PC-9 (cell line): ENCODE results near the gene MTHFSD. TPM values are rescaled to one million over a fixed set of nuclear protein-coding genes. Genes with fewer than 3 reads are reported as not detected.

ENCODE experiments used
- BruUV-seq: library from RNA; stranded (reverse); fragments of 400-500 nt; replicated peaks from 2 replicates; lab custom pipeline; 2021; lab: Mats Ljungman, UMichigan
- CTCF ChIA-PET: fragments of 300-600 bp; sonication (Branson Sonifier 250); formaldehyde crosslinking; loops from one replicate; lab custom pipeline; 2022; ENCODE audit warnings: antibody characterized with exemption; lab: Charles Lee
- POLR2A ChIA-PET: fragments of 300-600 bp; sonication (Branson Sonifier 250); formaldehyde crosslinking; loops from one replicate; lab custom pipeline; 2022; ENCODE audit warnings: antibody characterized with exemption; ENCODE audit not compliant: unreplicated experiment; lab: Charles Lee
- DNase-seq, 2 experiments: peaks; one replicate each; pipeline versions ENCODE4 v3.0.0 to v3.0.0-alpha.2; 2015 to 2022; ENCODE audit warnings: mixed read lengths in 1 of 2
- H2AFZ ChIP-seq: fragments of 200-600 bp; sonication (generic); 2 replicates; pipeline ENCODE4 v1.8.1; 2017; ENCODE audit warnings: antibody characterized with exemption
- H3F3A ChIP-seq: fragments of 200-600 bp; sonication (generic); 2 replicates; pipeline ENCODE4 v1.8.1; 2017; ENCODE audit warnings: antibody characterized with exemption, mild to moderate bottlenecking, low read depth; ENCODE audit not compliant: insufficient read depth
- H3K27ac ChIP-seq: fragments of 200-600 bp; sonication (generic); 2 replicates; pipeline ENCODE4 v1.6.1; 2016; ENCODE audit warnings: mixed run types
- H3K27me3 ChIP-seq: fragments of 200-600 bp; sonication (generic); 2 replicates; pipeline ENCODE4 v1.6.1; 2016; ENCODE audit warnings: low read depth, mixed run types; ENCODE audit not compliant: insufficient read depth
- H3K36me3 ChIP-seq: fragments of 200-600 bp; sonication (generic); 2 replicates; pipeline ENCODE4 v1.6.1; 2016; ENCODE audit warnings: low read depth, mixed run types
- H3K4me1 ChIP-seq: fragments of 200-600 bp; sonication (generic); replicated peaks from 2 replicates; pipeline ENCODE4 v1.6.1; 2016; ENCODE audit warnings: mixed run types; ENCODE audit not compliant: insufficient read depth
- H3K4me2 ChIP-seq: fragments of 200-600 bp; sonication (generic); 2 replicates; pipeline ENCODE4 v1.6.1; 2017; ENCODE audit warnings: mixed run types
- H3K4me3 ChIP-seq: fragments of 200-600 bp; sonication (generic); 2 replicates; pipeline ENCODE4 v1.6.1; 2016; ENCODE audit warnings: mixed run types
- H3K79me2 ChIP-seq: fragments of 200-600 bp; sonication (generic); 2 replicates; pipeline ENCODE4 v1.6.1; 2017; ENCODE audit warnings: low read depth, mixed run types
- H3K9me2 ChIP-seq: fragments of 200-600 bp; sonication (generic); 2 replicates; pipeline ENCODE4 v1.8.1; 2017; ENCODE audit warnings: mild to moderate bottlenecking; ENCODE audit not compliant: insufficient read depth
- H3K9me3 ChIP-seq: fragments of 200-600 bp; sonication (generic); 2 replicates; pipeline ENCODE4 v1.8.1; 2016; ENCODE audit warnings: low read depth; ENCODE audit not compliant: insufficient read depth
- H4K20me1 ChIP-seq: fragments of 200-600 bp; sonication (generic); 2 replicates; pipeline ENCODE4 v1.8.1; 2017; ENCODE audit not compliant: insufficient read depth
- CTCF ChIP-seq: fragments of 200-600 bp; sonication (generic); conservative IDR thresholded peaks from 2 replicates; pipeline ENCODE4 v1.6.1; 2017; ENCODE audit warnings: mixed run types, antibody characterized with exemption, mild to moderate bottlenecking, moderate library complexity
- EZH2 ChIP-seq: fragments of 200-600 bp; sonication (generic); IDR thresholded peaks from 2 replicates; pipeline ENCODE4 v1.8.0; 2017; ENCODE audit warnings: antibody characterized with exemption, low read depth
- intact Hi-C: fragments of 100-400 bp; cut with micrococcal nuclease; formaldehyde crosslinking; loops from one replicate; pipeline ENCODE4 v1.10.0; 2022; ENCODE audit not compliant: unreplicated experiment
- total RNA-seq: library from RNA; stranded (reverse); gene quantifications from 2 replicates; pipeline ENCODE4 v1.2.3, GENCODE V29; 2021

The MTHFSD gene
- total RNA-seq, 1 experiment from 2014 or later: 25.7 TPM

DNA sequence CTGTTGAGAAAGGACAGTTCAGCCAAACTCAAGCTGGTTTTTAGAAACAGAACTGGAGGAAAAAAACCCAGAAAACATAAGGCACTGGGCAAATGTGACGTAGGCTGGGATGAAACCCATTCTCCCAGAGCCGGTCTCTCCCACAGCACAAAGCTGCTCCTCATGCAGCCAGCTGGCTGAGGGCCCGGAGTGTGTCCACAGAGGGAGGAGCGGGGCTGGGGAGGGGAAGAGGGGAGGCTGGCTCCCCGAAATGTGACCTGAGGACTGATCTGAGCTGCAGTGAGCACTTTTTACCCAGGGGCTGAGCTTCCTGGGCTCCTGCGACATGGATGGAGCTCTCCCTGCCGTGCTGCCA is 23.9 kb downstream of the MTHFSD start:
- no TSS peak for BruUV-seq
- H3K27me3 ChIP-seq: no peaks in the 10 kb centered on the region
- intact Hi-C loops: no loop called here
- ChIA-PET CTCF (no interaction called here), POLR2A (no interaction called here)
- H3K79me2 ChIP-seq: no peaks in the 10 kb centered on the region
- no peaks in the 10 kb centered on the region for H3K9me3 ChIP-seq
- H4K20me1 ChIP-seq: no peaks in the 10 kb centered on the region
- no peak overlapping the region for H2AFZ ChIP-seq
- no peaks in the 10 kb centered on the region for H3F3A ChIP-seq
- H3K36me3 ChIP-seq: no peaks in the 10 kb centered on the region
- H3K27ac ChIP-seq: no peak overlapping the region
- TF ChIP-seq CTCF (no peak), EZH2 (no peak)
- H3K9me2 ChIP-seq: no peaks in the 10 kb centered on the region
- no peaks in the 10 kb centered on the region for H3K4me1 ChIP-seq
- DNase-seq: no peak
- H3K4me3 ChIP-seq: no peak overlapping the region
- H3K4me2 ChIP-seq: no peak overlapping the region

- H3K4me3 ChIP-seq: no peak overlapping the region
- DNase-seq: no peak
- H3K27ac ChIP-seq: no peak overlapping the region
- CTCF ChIA-PET: no interaction called here
- intact Hi-C loops: no loop called here
- H3K9me2 ChIP-seq: no peaks in the 10 kb centered on the region
- TF ChIP-seq EZH2 (no peak), CTCF (no peak)
- H4K20me1 ChIP-seq: no peaks in the 10 kb centered on the region
- no TSS peak for BruUV-seq
- H3K27me3 ChIP-seq: no peaks in the 10 kb centered on the region
- no peaks in the 10 kb centered on the region for H3K4me1 ChIP-seq
- no peaks in the 10 kb centered on the region for H3K36me3 ChIP-seq
- no peaks in the 10 kb centered on the region for H3K9me3 ChIP-seq
- no peaks in the 10 kb centered on the region for H3F3A ChIP-seq
- H3K4me2 ChIP-seq: no peak overlapping the region
- H3K79me2 ChIP-seq: no peaks in the 10 kb centered on the region
- POLR2A ChIA-PET: no interaction called here
- H2AFZ ChIP-seq: no peak overlapping the region
Measured at GRCh38 chr16:86530251-86531190, 24.5 kb downstream of the MTHFSD start.

GRCh38 chr16:86529160-86529559 is 25.9 kb downstream of the MTHFSD start:
- no peaks in the 10 kb centered on the region for H3K9me2 ChIP-seq
- no peaks in the 10 kb centered on the region for H3K4me1 ChIP-seq
- BruUV-seq: no TSS peak
- H2AFZ ChIP-seq: no peak overlapping the region
- CTCF ChIA-PET: no interaction called here
- no peak overlapping the region for H3K4me2 ChIP-seq
- H3K79me2 ChIP-seq: no peaks in the 10 kb centered on the region
- H3K9me3 ChIP-seq: no peaks in the 10 kb centered on the region
- H3F3A ChIP-seq: no peaks in the 10 kb centered on the region
- no peak overlapping the region for H3K4me3 ChIP-seq
- DNase-seq: no peak
- no peaks in the 10 kb centered on the region for H3K36me3 ChIP-seq
- H3K27me3 ChIP-seq: peaks cover 10% of the 10 kb centered on the region
- intact Hi-C loops: no loop called here
- TF ChIP-seq CTCF (no peak), EZH2 (no peak)
- POLR2A ChIA-PET: no interaction called here
- no peaks in the 10 kb centered on the region for H4K20me1 ChIP-seq
- no peak overlapping the region for H3K27ac ChIP-seq
